Measurements from ENCODE around the gene MATN1. TPM values are rescaled to one million over a fixed set of nuclear protein-coding genes. Genes with fewer than 3 reads are reported as not detected.

The MATN1 gene
- total RNA-seq, 1 donor from 2014 or later: not detected

DNA sequence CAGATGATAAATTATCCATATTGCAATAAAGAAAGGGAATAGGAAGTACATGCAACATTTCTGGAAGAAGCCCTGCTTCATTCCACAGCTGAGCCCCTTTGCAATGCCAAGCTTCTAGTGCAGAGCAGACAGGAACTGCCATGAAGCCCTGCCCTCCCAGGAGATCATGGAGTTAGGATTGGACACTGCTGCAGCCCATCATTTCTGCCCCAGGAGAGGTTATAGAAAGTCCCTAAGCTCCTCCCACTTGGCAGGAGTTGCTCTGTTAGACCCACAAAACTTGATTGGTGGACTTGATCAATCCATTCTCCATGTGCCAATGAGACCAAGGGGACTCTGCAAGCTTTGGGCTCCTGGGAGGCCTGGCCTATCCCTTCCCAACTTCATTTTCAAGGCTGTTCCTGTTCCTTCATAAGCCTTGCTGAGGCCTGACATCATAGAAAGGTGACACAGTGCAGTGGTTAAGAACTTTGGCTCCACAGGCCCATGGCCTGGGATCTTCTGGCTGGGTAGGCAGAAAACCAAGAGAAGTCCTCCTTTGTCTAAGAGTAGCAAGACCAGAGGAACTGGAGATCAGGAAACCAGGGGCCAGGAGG is 35.5 kb upstream of the MATN1 start:
- no peak overlapping the region for H3K4me3 ChIP-seq
- H3K27ac ChIP-seq: no peak overlapping the region
- no peak for DNase-seq
- H3K27me3 ChIP-seq (ENCODE audit: low read depth): no peaks in the 10 kb centered on the region
- ATAC-seq: no peak
- peaks cover 24% of the 10 kb centered on the region for H3K4me1 ChIP-seq
- no peak for TF ChIP-seq CTCF (IDR thresholded peaks at IDR 0.05)
- intact Hi-C loops (cut with DNase I): no loop called here
- H3K9me3 ChIP-seq: no peaks in the 10 kb centered on the region
- no peaks in the 10 kb centered on the region for H3K36me3 ChIP-seq

DNA sequence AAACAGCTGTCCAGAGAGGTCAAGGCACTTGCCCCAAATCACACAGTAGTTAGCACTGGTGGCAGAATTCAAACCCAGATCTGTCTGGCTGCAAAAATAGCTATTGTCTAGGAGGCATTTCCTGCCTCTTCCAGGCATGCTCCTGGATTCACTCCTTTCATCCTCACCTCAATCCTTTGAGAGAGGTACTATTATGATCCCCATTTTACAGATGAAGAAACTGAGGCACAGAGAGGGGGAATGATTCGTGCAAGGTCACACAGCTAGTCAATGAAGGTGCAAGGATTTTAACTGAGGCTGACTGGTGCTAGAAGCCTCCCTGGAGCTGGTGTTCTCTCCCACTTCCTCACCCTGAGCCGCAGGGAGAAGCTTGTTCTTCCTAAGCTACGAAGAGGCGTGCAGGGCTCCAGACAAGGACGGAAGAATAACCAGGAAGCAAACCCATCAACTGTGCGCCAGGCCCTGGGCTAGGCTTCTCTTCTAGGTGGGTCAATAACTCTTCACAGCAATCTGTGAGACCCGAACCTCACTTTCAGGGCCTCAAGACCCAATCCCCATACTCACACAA is 34.8 kb upstream of the MATN1 start:
- intact Hi-C loops (cut with DNase I): no loop called here
- DNase-seq (no peak), ATAC-seq (no peak)
- H3K27me3 ChIP-seq (ENCODE audit: low read depth): no peaks in the 10 kb centered on the region
- no peak for TF ChIP-seq CTCF (IDR thresholded peaks at IDR 0.05)
- peak overlapping the region; percentile 57 for H3K4me3 ChIP-seq
- peaks cover 29% of the 10 kb centered on the region for H3K4me1 ChIP-seq
- peak overlapping the region; percentile 92 for H3K27ac ChIP-seq
- no peaks in the 10 kb centered on the region for H3K9me3 ChIP-seq
- no peaks in the 10 kb centered on the region for H3K36me3 ChIP-seq

GRCh38 chr1:30757352-30758120 is 34.2 kb upstream of the MATN1 start, which contains the start of gene LAPTM5:
Gene LAPTM5 (minus strand): TSS chr1:30757774. CDS start chr1:30757745, 29 bp downstream.
- TF ChIP-seq CTCF (IDR thresholded peaks at IDR 0.05): no peak
- ATAC-seq (peak; percentile 79 to 82), DNase-seq (peak; percentile 87)
- no peaks in the 10 kb centered on the region for H3K9me3 ChIP-seq
- no peaks in the 10 kb centered on the region for H3K27me3 ChIP-seq (ENCODE audit: low read depth)
- peaks cover 35% of the 10 kb centered on the region for H3K4me1 ChIP-seq
- intact Hi-C loops (cut with DNase I): no loop called here
- no peaks in the 10 kb centered on the region for H3K36me3 ChIP-seq
- H3K27ac ChIP-seq: peak within 1 kb of the TSS; percentile 92
- H3K4me3 ChIP-seq: peak within 1 kb of the TSS; percentile 57

GRCh38 chr1:30756545-30757351 is 33.4 kb upstream of the MATN1 start:
- peak; percentile 89 for DNase-seq
- intact Hi-C loops (cut with DNase I): no loop called here
- ATAC-seq: peak; percentile 79 to 93
- Histone ChIP-seq H3K36me3 (no peaks in the 10 kb centered on the region), H3K9me3 (no peaks in the 10 kb centered on the region), H3K27me3 (ENCODE audit: low read depth) (no peaks in the 10 kb centered on the region), H3K4me1 (peaks cover 43% of the 10 kb centered on the region), H3K27ac (peak overlapping the region; percentile 92), H3K4me3 (peak overlapping the region; percentile 57)
- no peak for TF ChIP-seq CTCF (IDR thresholded peaks at IDR 0.05)

- Histone ChIP-seq H3K4me3 (peak overlapping the region; percentile 57), H3K27me3 (ENCODE audit: low read depth) (no peaks in the 10 kb centered on the region), H3K27ac (peak overlapping the region; percentile 92), H3K4me1 (peaks cover 49% of the 10 kb centered on the region), H3K9me3 (no peaks in the 10 kb centered on the region), H3K36me3 (no peaks in the 10 kb centered on the region)
- intact Hi-C loops (cut with DNase I): no loop called here
- ATAC-seq (no peak), DNase-seq (no peak)
- no peak for TF ChIP-seq CTCF (IDR thresholded peaks at IDR 0.05)
Measured at GRCh38 chr1:30756206-30756544, 32.8 kb upstream of the MATN1 start.

Measured in lower lobe of right lung (tissue), 2 donors.